HepG2 (cell line): ENCODE results near the gene SFTPB. TPM values are rescaled to one million over a fixed set of nuclear protein-coding genes. Genes with fewer than 3 reads are reported as not detected.

ENCODE experiments used
- POLR2AphosphoS2 ChIP-seq: IDR thresholded peaks from 2 replicates; pipeline ENCODE4 v1.6.1; 2011; ENCODE audit warnings: low read depth, low read length, improper control_type of control experiment
- ZBTB39 ChIP-seq: sonication (generic); formaldehyde crosslinking; IDR thresholded peaks from 2 replicates; pipeline ENCODE4 v1.5.0; 2020; ENCODE audit warnings: missing genetic modification reagents
- polyA plus RNA-seq, 8 experiments: library from polyadenylated mRNA; depleted of rRNA in 3 of 8; stranded (reverse) in 7 of 8; unstranded in 1 of 8; fragments of >200 nt; fragmentation: Illumina TruSeq in 4 of 8; extraction: Trizol in 4 of 8; gene quantifications; 2 replicates each; pipeline versions ENCODE4 v1.2.1 to v1.2.3, GENCODE V29; 2011 to 2016; ENCODE audit warnings: low read depth in 4 of 8, missing spikeins in 1 of 8, mixed read lengths in 1 of 8; ENCODE audit not compliant: insufficient read depth in 1 of 8
- total RNA-seq, 5 experiments: library from RNA; depleted of rRNA; stranded (reverse); fragments of >200 nt; fragmentation: Illumina TruSeq; extraction: Trizol; gene quantifications; 2 replicates each; pipeline ENCODE4 v1.2.3, GENCODE V29; 2016; ENCODE audit warnings: low read depth in 1 of 5
- TF ChIP-seq, protein P1 (sequence below), 2 experiments: fragments of 450-650 bp in 1 of 2; sonication (generic) in 1 of 2; formaldehyde crosslinking in 1 of 2; IDR thresholded peaks; 2 replicates each; pipeline versions ENCODE4 v1.6.1 to v1.8.0; 2016 to 2022; ENCODE audit warnings: antibody characterized with exemption in 1 of 2, mild to moderate bottlenecking in 1 of 2, missing genetic modification reagents in 1 of 2

SFTPB gene
- total and polyA plus RNA-seq, 2 of the 13 experiments (the other 11 are each of a cell fraction or from before 2014, with no cell fraction given) = not detected

DNA sequence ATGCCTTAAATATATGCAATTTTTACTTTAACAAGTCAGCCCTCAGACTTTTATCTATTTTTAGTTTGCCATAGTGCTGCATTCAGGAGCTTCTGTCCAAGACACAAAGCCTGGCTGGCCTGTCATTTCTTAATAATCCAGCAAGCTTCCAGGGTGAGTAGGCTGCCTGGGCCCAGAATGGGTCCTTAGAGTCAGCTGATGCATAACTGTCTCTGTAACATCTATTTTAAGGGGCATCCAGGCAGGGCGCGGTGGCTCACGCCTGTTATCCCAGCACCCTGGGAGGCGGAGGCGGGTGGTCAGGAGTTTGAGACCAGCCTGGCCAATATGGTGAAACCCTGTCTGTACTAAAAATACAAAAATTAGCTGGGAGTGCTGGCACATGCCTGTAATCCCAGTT, 14.4 kb upstream of the SFTPB start (continued):
- no peak for TF ChIP-seq ZBTB39 (CRISPR knock-in tag)
- TF ChIP-seq, protein P1, sequence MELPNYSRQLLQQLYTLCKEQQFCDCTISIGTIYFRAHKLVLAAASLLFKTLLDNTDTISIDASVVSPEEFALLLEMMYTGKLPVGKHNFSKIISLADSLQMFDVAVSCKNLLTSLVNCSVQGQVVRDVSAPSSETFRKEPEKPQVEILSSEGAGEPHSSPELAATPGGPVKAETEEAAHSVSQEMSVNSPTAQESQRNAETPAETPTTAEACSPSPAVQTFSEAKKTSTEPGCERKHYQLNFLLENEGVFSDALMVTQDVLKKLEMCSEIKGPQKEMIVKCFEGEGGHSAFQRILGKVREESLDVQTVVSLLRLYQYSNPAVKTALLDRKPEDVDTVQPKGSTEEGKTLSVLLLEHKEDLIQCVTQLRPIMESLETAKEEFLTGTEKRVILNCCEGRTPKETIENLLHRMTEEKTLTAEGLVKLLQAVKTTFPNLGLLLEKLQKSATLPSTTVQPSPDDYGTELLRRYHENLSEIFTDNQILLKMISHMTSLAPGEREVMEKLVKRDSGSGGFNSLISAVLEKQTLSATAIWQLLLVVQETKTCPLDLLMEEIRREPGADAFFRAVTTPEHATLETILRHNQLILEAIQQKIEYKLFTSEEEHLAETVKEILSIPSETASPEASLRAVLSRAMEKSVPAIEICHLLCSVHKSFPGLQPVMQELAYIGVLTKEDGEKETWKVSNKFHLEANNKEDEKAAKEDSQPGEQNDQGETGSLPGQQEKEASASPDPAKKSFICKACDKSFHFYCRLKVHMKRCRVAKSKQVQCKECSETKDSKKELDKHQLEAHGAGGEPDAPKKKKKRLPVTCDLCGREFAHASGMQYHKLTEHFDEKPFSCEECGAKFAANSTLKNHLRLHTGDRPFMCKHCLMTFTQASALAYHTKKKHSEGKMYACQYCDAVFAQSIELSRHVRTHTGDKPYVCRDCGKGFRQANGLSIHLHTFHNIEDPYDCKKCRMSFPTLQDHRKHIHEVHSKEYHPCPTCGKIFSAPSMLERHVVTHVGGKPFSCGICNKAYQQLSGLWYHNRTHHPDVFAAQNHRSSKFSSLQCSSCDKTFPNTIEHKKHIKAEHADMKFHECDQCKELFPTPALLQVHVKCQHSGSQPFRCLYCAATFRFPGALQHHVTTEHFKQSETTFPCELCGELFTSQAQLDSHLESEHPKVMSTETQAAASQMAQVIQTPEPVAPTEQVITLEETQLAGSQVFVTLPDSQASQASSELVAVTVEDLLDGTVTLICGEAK (IDR thresholded peaks at IDR 0.05) = no peak
- TF ChIP-seq, protein P1 (CRISPR knock-in tag; IDR thresholded peaks at IDR 0.05) = no peak
- no peak for TF ChIP-seq POLR2AphosphoS2
- TF ChIP-seq, all 625 proteins: peak for 0
